Hepatocyte (in vitro differentiated cells): Measurements from ENCODE around the gene DUSP2. TPM values are rescaled to one million over a fixed set of nuclear protein-coding genes. Genes with fewer than 3 reads are reported as not detected.

Source experiments
- DNase-seq: peaks from one replicate; pipeline ENCODE4 v3.0.0-alpha.2; 2016; ENCODE audit warnings: low spot score
- H2AFZ ChIP-seq: fragments of 200-600 bp; sonication (generic); 2 replicates; pipeline ENCODE4 v1.6.0; 2016; ENCODE audit warnings: antibody characterized with exemption, mild to moderate bottlenecking
- H3K27ac ChIP-seq: fragments of 200-600 bp; sonication (generic); 2 replicates; pipeline ENCODE4 v1.5.1; 2016; ENCODE audit warnings: mild to moderate bottlenecking
- H3K27me3 ChIP-seq: fragments of 200-600 bp; sonication (generic); 2 replicates; pipeline ENCODE4 v1.6.1; 2016
- H3K36me3 ChIP-seq: fragments of 200-600 bp; sonication (generic); replicated peaks from 2 replicates; pipeline ENCODE4 v1.5.1; 2016; ENCODE audit warnings: low read depth; ENCODE audit not compliant: insufficient read depth
- H3K4me1 ChIP-seq: fragments of 200-600 bp; sonication (generic); 2 replicates; pipeline ENCODE4 v1.5.1; 2016; ENCODE audit warnings: mild to moderate bottlenecking, moderate library complexity; ENCODE audit not compliant: insufficient read depth
- H3K4me2 ChIP-seq: fragments of 200-600 bp; sonication (generic); 2 replicates; pipeline ENCODE4 v1.6.0; 2016
- H3K4me3 ChIP-seq: fragments of 200-600 bp; sonication (generic); 2 replicates; pipeline ENCODE4 v1.5.1; 2016; ENCODE audit warnings: mild to moderate bottlenecking
- H3K79me2 ChIP-seq: fragments of 200-600 bp; sonication (generic); 2 replicates; pipeline ENCODE4 v1.6.0; 2017; ENCODE audit warnings: mild to moderate bottlenecking
- H3K9me2 ChIP-seq: fragments of 200-600 bp; sonication (generic); replicated peaks from 2 replicates; pipeline ENCODE4 v1.6.0; 2017; ENCODE audit warnings: mild to moderate bottlenecking; ENCODE audit not compliant: insufficient read depth
- H3K9me3 ChIP-seq: fragments of 200-600 bp; sonication (generic); 2 replicates; pipeline ENCODE4 v1.5.1; 2016; ENCODE audit warnings: low read depth, mild to moderate bottlenecking
- H4K20me1 ChIP-seq: fragments of 200-600 bp; sonication (generic); 2 replicates; pipeline ENCODE4 v1.6.0; 2016; ENCODE audit warnings: mild to moderate bottlenecking; ENCODE audit not compliant: insufficient read depth, poor library complexity, severe bottlenecking
- EZH2 ChIP-seq: fragments of 200-600 bp; sonication (generic); IDR thresholded peaks from 2 replicates; pipeline ENCODE4 v1.6.1; 2016; ENCODE audit warnings: antibody characterized with exemption, mild to moderate bottlenecking, borderline replicate concordance
- EZH2phosphoT487 ChIP-seq: fragments of 200-600 bp; sonication (generic); IDR thresholded peaks from one replicate; pipeline ENCODE4 v1.6.1; 2018; ENCODE audit warnings: antibody characterized with exemption, mild to moderate bottlenecking, low read depth, moderate library complexity; ENCODE audit not compliant: unreplicated experiment, severe bottlenecking
- WGBS: methylation state at CpG from one replicate; pipeline ENCODE4 v1.1.6; 2016; ENCODE audit warnings: low lambda C conversion rate; ENCODE audit errors: missing lambda C conversion rate; 5-methylcytosine and 5-hydroxymethylcytosine counted together
- polyA plus RNA-seq: library from polyadenylated mRNA; unstranded; fragments of >200 nt; fragmentation: Nextera tagmentation; extraction: Ambion mirVana; gene quantifications from 2 replicates; pipeline ENCODE4 v1.2.1, GENCODE V29; 2016
- total RNA-seq: library from RNA; depleted of rRNA; stranded (reverse); fragments of >200 nt; gene quantifications from 2 replicates; pipeline ENCODE4 v1.2.3, GENCODE V29; 2014
- TF ChIP-seq, protein P1 (sequence below): fragments of 200-600 bp; sonication (generic); IDR thresholded peaks from 2 replicates; pipeline ENCODE4 v1.5.1; 2016; ENCODE audit warnings: antibody characterized with exemption, mild to moderate bottlenecking; ENCODE audit not compliant: poor library complexity

The DUSP2 gene
- total and polyA plus RNA-seq, 2 experiments from 2014 or later, result 11.3 to 24.0 TPM

GRCh38 chr2:96123290-96123689 is 21.9 kb downstream of the DUSP2 start:
- H3K9me3 ChIP-seq, result no peaks in the 10 kb centered on the region
- no peaks in the 10 kb centered on the region for H4K20me1 ChIP-seq
- 88% methylated on average over 1 of the region's 1 CpG for WGBS
- no peak overlapping the region for H3K27ac ChIP-seq
- H3K4me3 ChIP-seq, result no peak overlapping the region
- no peak overlapping the region for H2AFZ ChIP-seq
- no peak for TF ChIP-seq EZH2
- TF ChIP-seq, protein P1, sequence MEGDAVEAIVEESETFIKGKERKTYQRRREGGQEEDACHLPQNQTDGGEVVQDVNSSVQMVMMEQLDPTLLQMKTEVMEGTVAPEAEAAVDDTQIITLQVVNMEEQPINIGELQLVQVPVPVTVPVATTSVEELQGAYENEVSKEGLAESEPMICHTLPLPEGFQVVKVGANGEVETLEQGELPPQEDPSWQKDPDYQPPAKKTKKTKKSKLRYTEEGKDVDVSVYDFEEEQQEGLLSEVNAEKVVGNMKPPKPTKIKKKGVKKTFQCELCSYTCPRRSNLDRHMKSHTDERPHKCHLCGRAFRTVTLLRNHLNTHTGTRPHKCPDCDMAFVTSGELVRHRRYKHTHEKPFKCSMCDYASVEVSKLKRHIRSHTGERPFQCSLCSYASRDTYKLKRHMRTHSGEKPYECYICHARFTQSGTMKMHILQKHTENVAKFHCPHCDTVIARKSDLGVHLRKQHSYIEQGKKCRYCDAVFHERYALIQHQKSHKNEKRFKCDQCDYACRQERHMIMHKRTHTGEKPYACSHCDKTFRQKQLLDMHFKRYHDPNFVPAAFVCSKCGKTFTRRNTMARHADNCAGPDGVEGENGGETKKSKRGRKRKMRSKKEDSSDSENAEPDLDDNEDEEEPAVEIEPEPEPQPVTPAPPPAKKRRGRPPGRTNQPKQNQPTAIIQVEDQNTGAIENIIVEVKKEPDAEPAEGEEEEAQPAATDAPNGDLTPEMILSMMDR, result no peak
- TF ChIP-seq EZH2phosphoT487, result no peak
- H3K36me3 ChIP-seq, result no peaks in the 10 kb centered on the region
- no peaks in the 10 kb centered on the region for H3K9me2 ChIP-seq
- H3K4me1 ChIP-seq, result no peaks in the 10 kb centered on the region
- DNase-seq, result no peak
- no peak overlapping the region for H3K4me2 ChIP-seq
- H3K27me3 ChIP-seq, result peaks cover 16% of the 10 kb centered on the region
- H3K79me2 ChIP-seq, result no peaks in the 10 kb centered on the region

DNA sequence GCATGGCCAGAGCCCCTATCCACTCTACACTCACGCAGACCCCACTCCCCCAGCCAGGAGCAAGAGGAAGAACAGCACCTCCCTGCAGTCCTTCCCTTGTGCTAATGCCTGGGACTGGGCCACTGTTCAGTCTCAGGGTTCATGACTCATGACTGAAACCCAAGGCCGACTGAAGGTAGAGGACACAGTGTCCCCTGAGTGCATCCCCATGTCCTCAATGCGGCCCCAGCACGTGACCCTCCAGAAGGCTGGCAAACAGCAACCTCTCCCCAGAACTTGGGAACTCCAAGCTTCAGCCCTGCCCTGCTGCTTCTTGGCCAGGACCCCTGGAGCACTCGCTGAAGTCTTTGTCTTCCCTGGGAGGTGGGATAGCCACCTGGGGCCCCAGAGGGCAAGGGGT is 22.8 kb downstream of the DUSP2 start:
- DNase-seq, result no peak
- no peak overlapping the region for H3K27ac ChIP-seq
- no peaks in the 10 kb centered on the region for H3K9me3 ChIP-seq
- H3K4me1 ChIP-seq, result peaks cover under 1% of the 10 kb centered on the region
- H2AFZ ChIP-seq, result no peak overlapping the region
- no peaks in the 10 kb centered on the region for H3K36me3 ChIP-seq
- H3K79me2 ChIP-seq, result no peaks in the 10 kb centered on the region
- TF ChIP-seq EZH2, result no peak
- no peaks in the 10 kb centered on the region for H3K9me2 ChIP-seq
- H3K4me2 ChIP-seq, result no peak overlapping the region
- H3K4me3 ChIP-seq, result no peak overlapping the region
- H3K27me3 ChIP-seq, result peaks cover 19% of the 10 kb centered on the region
- no peaks in the 10 kb centered on the region for H4K20me1 ChIP-seq
- 83% methylated on average over 5 of the region's 5 CpGs for WGBS

DNA sequence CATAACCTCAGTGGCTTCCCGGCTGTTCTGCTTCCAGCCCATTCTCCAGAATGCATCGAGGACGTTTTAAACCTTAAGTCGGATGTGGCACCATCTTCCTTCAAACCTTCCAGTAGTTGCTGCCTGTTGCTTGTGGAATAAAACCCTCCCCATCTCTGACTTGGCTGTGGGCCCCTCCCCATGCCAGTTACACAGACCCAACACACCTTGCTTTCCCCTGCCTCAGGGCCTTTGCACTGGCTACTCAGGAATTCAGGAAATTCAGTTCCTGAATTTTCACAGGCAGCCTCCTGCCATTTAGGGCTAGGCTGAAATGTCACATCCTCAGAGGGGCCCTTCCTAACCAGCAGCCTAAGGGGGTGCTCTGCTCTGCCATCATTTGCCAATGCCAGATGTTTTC is 23.8 kb downstream of the DUSP2 start:
- DNase-seq, result no peak
- H3K4me1 ChIP-seq, result peaks cover 4% of the 10 kb centered on the region
- TF ChIP-seq, protein P1, result no peak
- TF ChIP-seq EZH2phosphoT487 (no peak), EZH2 (no peak)
- no peaks in the 10 kb centered on the region for H3K36me3 ChIP-seq
- H3K9me2 ChIP-seq, result no peaks in the 10 kb centered on the region
- peaks cover 19% of the 10 kb centered on the region for H3K27me3 ChIP-seq
- no peak overlapping the region for H2AFZ ChIP-seq
- H3K4me2 ChIP-seq, result no peak overlapping the region
- H3K79me2 ChIP-seq, result no peaks in the 10 kb centered on the region
- H3K4me3 ChIP-seq, result no peak overlapping the region
- H3K9me3 ChIP-seq, result no peaks in the 10 kb centered on the region
- no peak overlapping the region for H3K27ac ChIP-seq
- H4K20me1 ChIP-seq, result no peaks in the 10 kb centered on the region
- 94% methylated on average over 4 of the region's 4 CpGs for WGBS

- Histone ChIP-seq H3K79me2 (no peaks in the 10 kb centered on the region), H3K4me2 (no peak overlapping the region), H3K4me3 (no peak overlapping the region), H3K4me1 (peaks cover 4% of the 10 kb centered on the region), H3K9me3 (no peaks in the 10 kb centered on the region), H2AFZ (no peak overlapping the region), H3K27ac (no peak overlapping the region), H3K36me3 (no peaks in the 10 kb centered on the region), H4K20me1 (no peaks in the 10 kb centered on the region), H3K9me2 (no peaks in the 10 kb centered on the region), H3K27me3 (peaks cover 19% of the 10 kb centered on the region)
- 78% methylated on average over 7 of the region's 7 CpGs for WGBS
- no peak for DNase-seq
- TF ChIP-seq EZH2phosphoT487, result no peak
- TF ChIP-seq, protein P1, result no peak
- no peak for TF ChIP-seq EZH2
Measured at GRCh38 chr2:96120991-96121390, 24.2 kb downstream of the DUSP2 start.
